K562 (cell line): ENCODE results near the gene RNF43.

Source experiments
- EP300 ChIP-seq: IDR thresholded peaks from 2 replicates; pipeline ENCODE4 v1.6.1; 2012; ENCODE audit warnings: low read length, improper control_type of control experiment
- TF ChIP-seq, protein P1 (sequence below): fragments of 450-650 bp; formaldehyde crosslinking; IDR thresholded peaks from 2 replicates; pipeline ENCODE4 v1.4.0; 2020; ENCODE audit warnings: mild to moderate bottlenecking, moderate library complexity

DNA sequence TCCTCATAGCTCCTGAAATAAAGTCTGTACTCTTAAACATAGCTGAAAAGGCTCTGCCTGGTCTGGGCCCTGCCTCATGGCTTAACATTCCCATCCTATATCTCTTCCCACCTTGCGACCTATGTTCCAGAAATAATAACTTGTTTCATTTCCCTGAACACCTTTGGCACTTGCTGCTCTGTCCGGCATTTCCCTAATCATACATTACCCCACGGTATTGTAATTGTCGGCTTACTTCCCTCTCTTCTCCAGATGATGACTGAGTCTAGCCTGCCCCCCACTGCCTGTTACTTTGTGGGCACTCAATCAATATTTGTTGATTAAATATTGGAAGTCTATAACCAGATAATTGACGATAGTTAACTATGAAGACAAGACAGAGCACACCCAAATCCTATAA is 42.1 kb downstream of the RNF43 start:
- TF ChIP-seq EP300 = no peak
- TF ChIP-seq, protein P1, sequence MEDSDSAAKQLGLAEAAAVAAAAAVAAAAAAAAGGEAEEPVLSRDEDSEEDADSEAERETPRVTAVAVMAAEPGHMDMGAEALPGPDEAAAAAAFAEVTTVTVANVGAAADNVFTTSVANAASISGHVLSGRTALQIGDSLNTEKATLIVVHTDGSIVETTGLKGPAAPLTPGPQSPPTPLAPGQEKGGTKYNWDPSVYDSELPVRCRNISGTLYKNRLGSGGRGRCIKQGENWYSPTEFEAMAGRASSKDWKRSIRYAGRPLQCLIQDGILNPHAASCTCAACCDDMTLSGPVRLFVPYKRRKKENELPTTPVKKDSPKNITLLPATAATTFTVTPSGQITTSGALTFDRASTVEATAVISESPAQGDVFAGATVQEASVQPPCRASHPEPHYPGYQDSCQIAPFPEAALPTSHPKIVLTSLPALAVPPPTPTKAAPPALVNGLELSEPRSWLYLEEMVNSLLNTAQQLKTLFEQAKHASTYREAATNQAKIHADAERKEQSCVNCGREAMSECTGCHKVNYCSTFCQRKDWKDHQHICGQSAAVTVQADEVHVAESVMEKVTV (CRISPR knock-in tag) = no peak
